Vagina (tissue), 2 donors: ENCODE measurements around the gene KTI12.

Source experiments
- POLR2AphosphoS5 ChIP-seq, 2 donors: sonication (generic); formaldehyde crosslinking; IDR thresholded peaks; one replicate each; pipeline ENCODE4 v1.9.0; 2017; ENCODE audit warnings: antibody characterized with exemption in 2 of 2, mild to moderate bottlenecking in 2 of 2, low read depth in 1 of 2; ENCODE audit not compliant: insufficient read depth in 1 of 2
- TF ChIP-seq, protein P1 (sequence below), 3 experiments: fragments of 450-650 bp in 2 of 3; fragments of 200-600 bp in 1 of 3; sonication (generic) in 1 of 3; IDR thresholded peaks; one replicate each; pipeline ENCODE4 v1.5.1; 2017 to 2019; ENCODE audit warnings: antibody characterized with exemption in 3 of 3, mild to moderate bottlenecking in 2 of 3, moderate library complexity in 2 of 3

DNA sequence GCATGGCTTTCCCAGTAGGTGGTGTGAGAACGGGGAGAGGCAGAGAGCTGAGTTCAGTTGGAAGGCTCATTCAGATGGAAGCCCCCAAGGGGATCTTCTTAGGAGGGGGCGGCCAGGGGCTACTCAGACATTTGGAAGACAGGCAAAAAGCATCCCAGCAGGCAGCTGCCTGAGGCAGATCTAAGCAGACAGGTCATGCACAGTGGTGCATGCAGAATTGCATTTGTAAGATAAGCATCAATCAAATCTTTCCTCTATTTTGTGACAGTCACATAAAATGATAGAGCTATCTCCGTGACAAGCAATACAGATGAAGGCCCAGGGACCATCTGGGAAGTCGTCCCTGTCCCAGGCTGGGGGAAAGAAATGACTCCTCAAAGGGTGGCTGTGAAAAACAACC, 46.9 kb downstream of the KTI12 start:
- TF ChIP-seq, protein P1, sequence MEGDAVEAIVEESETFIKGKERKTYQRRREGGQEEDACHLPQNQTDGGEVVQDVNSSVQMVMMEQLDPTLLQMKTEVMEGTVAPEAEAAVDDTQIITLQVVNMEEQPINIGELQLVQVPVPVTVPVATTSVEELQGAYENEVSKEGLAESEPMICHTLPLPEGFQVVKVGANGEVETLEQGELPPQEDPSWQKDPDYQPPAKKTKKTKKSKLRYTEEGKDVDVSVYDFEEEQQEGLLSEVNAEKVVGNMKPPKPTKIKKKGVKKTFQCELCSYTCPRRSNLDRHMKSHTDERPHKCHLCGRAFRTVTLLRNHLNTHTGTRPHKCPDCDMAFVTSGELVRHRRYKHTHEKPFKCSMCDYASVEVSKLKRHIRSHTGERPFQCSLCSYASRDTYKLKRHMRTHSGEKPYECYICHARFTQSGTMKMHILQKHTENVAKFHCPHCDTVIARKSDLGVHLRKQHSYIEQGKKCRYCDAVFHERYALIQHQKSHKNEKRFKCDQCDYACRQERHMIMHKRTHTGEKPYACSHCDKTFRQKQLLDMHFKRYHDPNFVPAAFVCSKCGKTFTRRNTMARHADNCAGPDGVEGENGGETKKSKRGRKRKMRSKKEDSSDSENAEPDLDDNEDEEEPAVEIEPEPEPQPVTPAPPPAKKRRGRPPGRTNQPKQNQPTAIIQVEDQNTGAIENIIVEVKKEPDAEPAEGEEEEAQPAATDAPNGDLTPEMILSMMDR (IDR thresholded peaks at IDR 0.05): no peak
- TF ChIP-seq POLR2AphosphoS5 (IDR thresholded peaks at IDR 0.05; ENCODE audit: insufficient read depth in 1 of 2, low read depth in 1 of 2): no peak
